ENCODE data around the gene ATXN2L. TPM values are rescaled to one million over a fixed set of nuclear protein-coding genes. Genes with fewer than 3 reads are reported as not detected.
A peak's percentile ranks its signal among the peaks of the same experiment; 100 is the strongest.

The ATXN2L gene
- total RNA-seq, 1 experiment from 2014 or later: 335 TPM

GRCh38 chr16:28873543-28874201 lies 50.9 kb downstream of the ATXN2L start:
- Histone ChIP-seq H3K36me3 (ENCODE audit: insufficient read depth, low read length, poor library complexity, severe bottlenecking) (peaks cover 27% of the 10 kb centered on the region), H3K9me3 (ENCODE audit: low read depth, low read length, poor library complexity, severe bottlenecking) (no peaks in the 10 kb centered on the region), H3K4me1 (ENCODE audit: insufficient read depth, low read length, poor library complexity, severe bottlenecking) (no peaks in the 10 kb centered on the region), H3K27ac (ENCODE audit: low read depth, low read length, poor library complexity, severe bottlenecking) (no peak overlapping the region), H3K4me3 (ENCODE audit: low read depth, low read length, poor library complexity, severe bottlenecking) (no peak overlapping the region), H3K27me3 (replicated peaks; ENCODE audit: insufficient read depth, low read depth, low read length, poor library complexity) (no peaks in the 10 kb centered on the region)
- CTCF ChIA-PET: no interaction called here
- BruUV-seq (replicated peaks): TSS peak; percentile 53
- POLR2A ChIA-PET (ENCODE audit: low non-redundant PET): no interaction called here
- intact Hi-C loops (cut with micrococcal nuclease; ENCODE audit: unreplicated experiment): loop anchor here (10.0 kb wide), 1 partner anchor 51 kb away; the partner anchor contains the start of gene RABEP2
- DNase-seq (ENCODE audit: low spot score): peak; percentile 43
- TF ChIP-seq EZH2 (IDR thresholded peaks at IDR 0.05; ENCODE audit: borderline replicate concordance, low read depth, low read length, poor library complexity, severe bottlenecking) (no peak), CTCF (conservative IDR thresholded peaks at IDR 0.05; ENCODE audit: low read depth, low read length) (peak; percentile 77)

- DNase-seq (ENCODE audit: low spot score): no peak
- no TSS peak for BruUV-seq (replicated peaks)
These were observed 51.6 kb downstream of the ATXN2L start for GRCh38 chr16:28874406-28874805.

More at GRCh38 chr16:28874406-28874805, 51.6 kb downstream of the ATXN2L start:
- no peaks in the 10 kb centered on the region for H3K27me3 ChIP-seq (replicated peaks; ENCODE audit: insufficient read depth, low read depth, low read length, poor library complexity)
- H3K4me1 ChIP-seq (ENCODE audit: insufficient read depth, low read length, poor library complexity, severe bottlenecking): no peaks in the 10 kb centered on the region
- intact Hi-C loops (cut with micrococcal nuclease; ENCODE audit: unreplicated experiment): loop anchor here (10.0 kb wide), 1 partner anchor 50 kb away; the partner anchor contains the start of gene RABEP2
- H3K9me3 ChIP-seq (ENCODE audit: low read depth, low read length, poor library complexity, severe bottlenecking): no peaks in the 10 kb centered on the region
- ChIA-PET POLR2A (ENCODE audit: low non-redundant PET) (no interaction called here), CTCF (interaction anchor here (1.5 kb wide), 1 partner anchor 54 kb away, joined by 6 read pairs; no protein-coding TSS in a partner anchor)
- no peak overlapping the region for H3K27ac ChIP-seq (ENCODE audit: low read depth, low read length, poor library complexity, severe bottlenecking)
- TF ChIP-seq CTCF (conservative IDR thresholded peaks at IDR 0.05; ENCODE audit: low read depth, low read length) (no peak), EZH2 (IDR thresholded peaks at IDR 0.05; ENCODE audit: borderline replicate concordance, low read depth, low read length, poor library complexity, severe bottlenecking) (no peak)
- H3K36me3 ChIP-seq (ENCODE audit: insufficient read depth, low read length, poor library complexity, severe bottlenecking): peaks cover 20% of the 10 kb centered on the region
- no peak overlapping the region for H3K4me3 ChIP-seq (ENCODE audit: low read depth, low read length, poor library complexity, severe bottlenecking)

All from A673 (cell line).